D721Med (cell line): ENCODE results near the gene RAB28.

Experiments
- DNase-seq: peaks from one replicate; pipeline ENCODE4 v3.0.0; 2011; ENCODE audit warnings: low spot score; ENCODE audit not compliant: insufficient read length
- FAIRE-seq: peaks from 2 replicates; lab custom pipeline; 2011; peaks lifted over from hg19 to GRCh38; lab: Jason Lieb, UNC
- CTCF ChIP-seq: IDR thresholded peaks from 2 replicates; pipeline ENCODE4 v1.5.1; 2012; ENCODE audit warnings: mild to moderate bottlenecking, control low read depth; ENCODE audit not compliant: insufficient read depth; ENCODE audit errors: missing control alignments

The RAB28 gene

GRCh38 chr4:13527192-13527980, 43.2 kb upstream of the RAB28 start:
- FAIRE-seq = no peak
- no peak for TF ChIP-seq CTCF

GRCh38 chr4:13526658-13527057, 42.5 kb upstream of the RAB28 start:
- FAIRE-seq (no peak), DNase-seq (no peak)
- no peak for TF ChIP-seq CTCF

More at GRCh38 chr4:13527192-13527980, 43.2 kb upstream of the RAB28 start:
- DNase-seq = no peak

GRCh38 chr4:13525606-13526281, 41.6 kb upstream of the RAB28 start:
- no peak for DNase-seq
- no peak for FAIRE-seq
- TF ChIP-seq CTCF = no peak

DNA sequence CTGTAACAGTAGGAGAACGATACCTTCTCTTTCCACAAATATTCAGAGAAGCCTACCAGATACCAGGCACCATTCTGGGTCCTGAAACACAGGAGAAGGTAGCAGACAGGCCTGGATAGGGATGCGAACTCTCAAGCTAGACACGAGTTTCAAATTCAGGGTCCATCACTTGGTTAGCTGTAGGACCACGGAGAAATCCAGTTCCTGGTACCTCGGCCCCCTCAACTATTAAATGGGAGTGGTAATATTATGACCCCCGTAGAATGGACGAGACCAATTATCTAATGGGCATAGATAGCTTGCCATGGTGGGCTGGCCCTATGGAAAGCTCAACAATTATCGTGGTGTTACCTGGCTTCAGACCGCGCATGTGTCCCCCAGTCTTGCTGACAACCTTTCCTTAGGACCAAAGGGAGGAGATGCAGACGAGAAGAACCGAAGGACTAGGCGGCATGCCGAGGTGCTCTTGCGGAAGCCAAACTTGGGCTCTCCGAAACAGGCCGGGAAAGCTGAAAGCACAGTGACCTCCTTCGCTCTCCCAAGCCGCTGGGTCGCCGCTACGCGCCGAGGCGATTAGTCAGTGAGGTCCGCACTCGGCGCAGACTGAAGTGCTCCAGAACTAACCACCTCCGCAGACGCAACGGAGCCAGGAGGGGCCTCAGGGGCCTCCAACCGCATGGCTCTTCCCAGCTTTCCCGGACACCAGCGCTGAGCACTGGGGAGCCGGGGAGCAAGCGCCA, 40.5 kb upstream of the RAB28 start:
- no peak for TF ChIP-seq CTCF
- DNase-seq = no peak
- no peak for FAIRE-seq

DNA sequence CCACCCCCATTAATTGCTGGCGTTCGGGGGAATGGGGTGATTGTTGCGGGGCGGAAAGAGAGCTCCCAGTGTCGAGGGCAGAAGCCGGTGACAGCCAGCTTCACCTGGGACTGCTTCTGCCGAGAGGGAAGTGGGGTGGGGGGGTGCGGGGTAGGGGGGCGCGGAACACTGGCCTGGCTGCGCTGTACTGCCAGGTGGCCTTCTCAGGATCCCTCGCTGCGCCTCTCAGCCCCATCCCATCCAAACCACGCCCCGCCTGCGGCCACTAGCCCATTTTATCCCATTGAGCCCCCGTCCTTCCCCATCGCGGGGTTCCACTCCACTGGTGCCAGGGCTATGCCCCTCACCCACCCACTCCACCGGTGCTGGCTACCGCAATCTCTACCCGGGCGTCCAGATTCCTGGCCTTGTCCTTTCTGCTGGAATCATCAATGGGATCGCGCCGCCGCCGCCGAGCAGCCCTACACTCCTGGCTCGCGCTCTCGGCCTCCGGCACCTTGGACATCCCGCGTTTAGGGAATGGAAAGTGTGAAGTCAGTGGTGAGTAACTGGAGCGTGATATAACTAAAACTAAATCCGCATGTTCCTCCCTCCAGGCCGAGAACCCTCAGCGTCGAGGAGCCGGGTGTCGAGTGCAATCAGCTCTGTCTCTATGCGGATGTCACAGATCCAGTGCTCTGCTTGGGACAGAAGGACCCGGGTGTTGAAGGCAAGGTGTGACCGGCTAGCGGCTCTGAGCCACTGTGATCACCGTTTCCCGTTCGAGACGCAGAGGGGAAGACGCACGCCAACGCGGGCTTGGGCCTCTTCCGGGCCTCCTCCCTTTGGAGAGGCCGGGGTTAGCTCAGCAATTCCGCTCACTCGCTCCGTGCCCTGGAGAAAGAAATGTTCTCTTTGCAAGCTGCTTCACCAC, 39.7 kb upstream of the RAB28 start:
- DNase-seq = no peak
- FAIRE-seq = no peak
- no peak for TF ChIP-seq CTCF

GRCh38 chr4:13523105-13523477, 39.0 kb upstream of the RAB28 start:
- no peak for DNase-seq
- FAIRE-seq = no peak
- TF ChIP-seq CTCF = no peak
